HCT116 (cell line): Measurements from ENCODE around the gene RIBC2. TPM values are rescaled to one million over a fixed set of nuclear protein-coding genes. Genes with fewer than 3 reads are reported as not detected.
"Not testable (repeated sequence)": the region's sequence is repeated elsewhere in the genome, so short reads cannot be mapped to it uniquely, and the experiment has no call there.

Source experiments
- ATAC-seq: fragments of 200-7000 bp; cut with Tn5 transposase; 2 replicates; pipeline ENCODE4 v1.9.1; 2020; ENCODE audit warnings: mild to moderate bottlenecking, moderate library complexity
- BruUV-seq: library from RNA; stranded (reverse); fragments of 400-500 nt; replicated peaks from 2 replicates; lab custom pipeline; 2021; lab: Mats Ljungman, UMichigan
- CTCF ChIA-PET: fragments of 300-600 bp; sonication (Branson Sonifier 250); formaldehyde crosslinking; loops from one replicate; lab custom pipeline; 2021; ENCODE audit warnings: antibody characterized with exemption; lab: Charles Lee
- POLR2A ChIA-PET: fragments of 300-600, 350-600 bp; sonication (Branson Sonifier 250); formaldehyde crosslinking; loops from one replicate; lab custom pipeline; 2021; ENCODE audit warnings: antibody characterized with exemption; lab: Charles Lee
- RAD21 ChIA-PET, 2 experiments: fragments of 300-600 bp; sonication (Branson Sonifier 250); formaldehyde crosslinking; loops; one replicate each; lab custom pipeline; 2023; ENCODE audit warnings: low total read pairs in 2 of 2; ENCODE audit not compliant: uncharacterized antibody in 2 of 2, unreplicated experiment in 2 of 2, low non-redundant PET in 1 of 2; lab: Charles Lee
- DNase-seq: peaks from one replicate; pipeline ENCODE4 v3.0.0-alpha.2; 2010; ENCODE audit warnings: low read depth, low spot score
- H2AFZ ChIP-seq: fragments of 200-600 bp; shearing (Covaris generic), sonication (generic); 2 replicates; pipeline ENCODE4 v1.6.1; 2017; ENCODE audit warnings: low read depth, mixed run types, mixed read lengths, antibody characterized with exemption, low read length; ENCODE audit not compliant: poor library complexity, severe bottlenecking
- H3K27ac ChIP-seq: 2 replicates; pipeline ENCODE4 v1.5.1; 2012; ENCODE audit warnings: low read depth, low read length
- H3K27me3 ChIP-seq: fragments of 200-600 bp; sonication (generic); 2 replicates; pipeline ENCODE4 v1.6.1; 2016; ENCODE audit warnings: mixed run types, low read length, mixed read lengths; ENCODE audit not compliant: insufficient read depth
- H3K36me3 ChIP-seq, 2 experiments: fragments of 200-500 bp in 1 of 2; fragments of 200-600 bp in 1 of 2; sonication (Bioruptor generic) in 1 of 2; sonication (generic) in 1 of 2; 2 replicates each; pipeline versions ENCODE4 v1.5.1 to v1.6.1; 2014 to 2016; ENCODE audit warnings: low read length in 2 of 2, inconsistent platforms in 1 of 2, mixed read lengths in 1 of 2, mixed run types in 1 of 2; ENCODE audit not compliant: insufficient read depth in 2 of 2, control insufficient read depth in 1 of 2
- H3K4me1 ChIP-seq, 2 experiments: fragments of 200-600 bp in 1 of 2; sonication (generic) in 1 of 2; 2 replicates each; pipeline versions ENCODE4 v1.5.1 to v1.6.1; 2012 to 2017; ENCODE audit warnings: low read length in 2 of 2, inconsistent platforms in 1 of 2, mild to moderate bottlenecking in 1 of 2, mixed read lengths in 1 of 2, mixed run types in 1 of 2, moderate library complexity in 1 of 2; ENCODE audit not compliant: insufficient read depth in 2 of 2, control insufficient read depth in 1 of 2
- H3K4me2 ChIP-seq: fragments of 200-600 bp; sonication (generic); 2 replicates; pipeline ENCODE4 v1.6.1; 2017; ENCODE audit warnings: mixed run types, low read length, mixed read lengths
- H3K4me3 ChIP-seq, 2 experiments: fragments of 200-600 bp in 1 of 2; sonication (generic) in 1 of 2; replicated peaks in 1 of 2; 2 replicates each; pipeline ENCODE4 v1.5.1; 2011 to 2016; ENCODE audit warnings: low read length in 2 of 2, control low read depth in 1 of 2, low read depth in 1 of 2, mild to moderate bottlenecking in 1 of 2, mixed read lengths in 1 of 2, mixed run types in 1 of 2
- H3K79me2 ChIP-seq: fragments of 200-600 bp; sonication (generic); 2 replicates; pipeline ENCODE4 v1.6.1; 2017; ENCODE audit warnings: mild to moderate bottlenecking, mixed run types, low read length, moderate library complexity, mixed read lengths; ENCODE audit not compliant: insufficient read depth
- H3K9ac ChIP-seq: fragments of 200-600 bp; sonication (generic); 2 replicates; pipeline ENCODE4 v1.6.1; 2016; ENCODE audit warnings: low read length, mixed read lengths
- H3K9me2 ChIP-seq: fragments of 200-600 bp; sonication (generic), shearing (Covaris generic); 2 replicates; pipeline ENCODE4 v1.6.1; 2017; ENCODE audit warnings: mixed run types, mild to moderate bottlenecking, moderate library complexity; ENCODE audit not compliant: insufficient read depth
- H3K9me3 ChIP-seq, 2 experiments: fragments of 200-500 bp in 1 of 2; fragments of 200-600 bp in 1 of 2; sonication (Bioruptor generic) in 1 of 2; sonication (generic) in 1 of 2; 2 replicates each; pipeline ENCODE4 v1.6.1; 2014 to 2017; ENCODE audit warnings: low read length in 2 of 2, mixed read lengths in 2 of 2, inconsistent platforms in 1 of 2, low read depth in 1 of 2, mild to moderate bottlenecking in 1 of 2, mixed run types in 1 of 2, moderate library complexity in 1 of 2; ENCODE audit not compliant: control insufficient read depth in 1 of 2, insufficient read depth in 1 of 2
- H4K20me1 ChIP-seq: fragments of 200-600 bp; sonication (generic), shearing (Covaris generic); 2 replicates; pipeline ENCODE4 v1.6.1; 2017; ENCODE audit warnings: mixed run types, mild to moderate bottlenecking, moderate library complexity; ENCODE audit not compliant: insufficient read depth
- CBX3 ChIP-seq: IDR thresholded peaks from 2 replicates; pipeline ENCODE4 v1.6.1; 2012; ENCODE audit warnings: low read depth
- JUND ChIP-seq: IDR thresholded peaks from 2 replicates; pipeline ENCODE4 v1.6.1; 2012
- YY1 ChIP-seq: IDR thresholded peaks from 2 replicates; pipeline ENCODE4 v1.6.1; 2011; ENCODE audit warnings: low read length, low read depth, moderate library complexity, mild to moderate bottlenecking; ENCODE audit not compliant: insufficient replicate concordance; ENCODE audit errors: extremely low read depth
- ZBTB33 ChIP-seq: IDR thresholded peaks from 2 replicates; pipeline ENCODE4 v1.6.1; 2011; ENCODE audit warnings: mild to moderate bottlenecking, low read length, moderate library complexity; ENCODE audit not compliant: insufficient replicate concordance; ENCODE audit errors: extremely low read depth
- ZNF274 ChIP-seq: fragments of 200-500 bp; sonication (Bioruptor generic); IDR thresholded peaks from 2 replicates; pipeline ENCODE4 v1.6.1; 2014; ENCODE audit warnings: mild to moderate bottlenecking, low read depth, low read length, inconsistent platforms
- intact Hi-C: fragments of 100-400 bp; cut with micrococcal nuclease; formaldehyde crosslinking; loops from 2 replicates; pipeline ENCODE4 v1.10.0; 2022
- total RNA-seq: library from RNA; stranded (reverse); gene quantifications from one replicate; pipeline ENCODE4 v1.2.1, GENCODE V29; 2021; ENCODE audit not compliant: unreplicated experiment
- TF ChIP-seq, protein P1 (sequence below): IDR thresholded peaks from 2 replicates; pipeline ENCODE4 v1.6.1; 2012

Gene RIBC2
- total RNA-seq, 1 experiment from 2014 or later = 8.3 TPM

DNA sequence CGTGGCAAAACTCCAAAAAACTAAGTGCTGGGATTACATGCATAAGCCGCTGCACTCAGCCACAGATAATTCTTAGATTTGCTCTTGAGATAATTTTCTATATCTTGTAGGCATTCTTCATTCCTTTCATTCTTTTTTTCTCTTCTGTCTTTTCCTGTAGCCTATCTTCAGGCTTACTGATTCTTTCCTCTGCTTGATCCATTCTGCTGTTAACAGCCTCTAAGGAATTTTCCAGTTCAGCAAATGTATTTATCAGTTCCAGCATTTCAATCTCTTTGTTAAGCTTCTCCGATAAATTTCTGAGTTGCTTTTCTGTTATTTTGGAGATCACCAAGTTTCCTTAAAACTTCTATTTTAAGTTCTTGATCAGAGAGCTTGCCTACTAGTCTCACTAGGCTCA, 46.8 kb upstream of the RIBC2 start:
- ChIA-PET RAD21 (no interaction called here), CTCF (no interaction called here), POLR2A (no interaction called here)
- DNase-seq (no peak), ATAC-seq (no peak)
- Histone ChIP-seq H3K79me2 (no peaks in the 10 kb centered on the region), H3K9ac (no peak overlapping the region), H3K4me3 (no peak overlapping the region), H3K36me3 (no peaks in the 10 kb centered on the region), H3K4me2 (no peak overlapping the region), H3K27me3 (no peaks in the 10 kb centered on the region), H3K9me2 (no peaks in the 10 kb centered on the region), H4K20me1 (no peaks in the 10 kb centered on the region), H3K9me3 (peaks cover 4 to 5% of the 10 kb centered on the region in 2 experiments; a peak in 1 of 4 replicates), H3K4me1 (no peaks in the 10 kb centered on the region), H3K27ac (no peak overlapping the region), H2AFZ (no peak overlapping the region)
- intact Hi-C loops = no loop called here
- TF ChIP-seq JUND = no peak
- TF ChIP-seq YY1 = no peak
- TF ChIP-seq, protein P1, sequence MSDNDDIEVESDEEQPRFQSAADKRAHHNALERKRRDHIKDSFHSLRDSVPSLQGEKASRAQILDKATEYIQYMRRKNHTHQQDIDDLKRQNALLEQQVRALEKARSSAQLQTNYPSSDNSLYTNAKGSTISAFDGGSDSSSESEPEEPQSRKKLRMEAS = no peak
- TF ChIP-seq ZBTB33 = no peak
- no peak for TF ChIP-seq ZNF274
- TF ChIP-seq CBX3 = peak; percentile 27; the same call in 1 of the 2 replicates
- no TSS peak for BruUV-seq

DNA sequence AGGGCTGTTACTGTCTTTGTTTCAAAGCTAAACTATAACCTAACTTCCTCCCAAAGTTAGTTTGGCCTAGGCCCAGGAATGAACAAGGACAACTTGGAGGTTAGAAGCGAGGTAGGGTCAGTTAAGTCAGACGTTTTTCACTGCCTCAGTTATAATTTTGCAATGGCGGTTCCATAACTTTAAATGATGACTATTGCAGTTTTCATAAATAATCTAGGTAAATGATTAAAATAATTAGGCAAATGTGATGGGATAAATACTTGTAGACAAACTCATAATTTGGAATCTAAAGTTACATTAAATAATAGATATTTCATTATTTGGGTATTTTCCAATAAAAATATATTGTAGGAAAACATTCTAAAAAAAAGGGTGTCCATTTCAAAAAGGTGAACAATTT, 39.9 kb upstream of the RIBC2 start:
- intact Hi-C loops, H3K4me3 ChIP-seq, H3K9ac ChIP-seq, POLR2A ChIA-PET, BruUV-seq, H3K4me2 ChIP-seq, H3K36me3 ChIP-seq, H3K4me1 ChIP-seq, H3K9me3 ChIP-seq, H3K79me2 ChIP-seq, RAD21 ChIA-PET, H2AFZ ChIP-seq, ATAC-seq, DNase-seq, H3K9me2 ChIP-seq, H3K27me3 ChIP-seq, H4K20me1 ChIP-seq, CTCF ChIA-PET, H3K27ac ChIP-seq: not testable (repeated sequence)
